GM21529 (cell line): ENCODE measurements around the gene TBC1D22A.

Experiments
- ATAC-seq: cut with Tn5 transposase; IDR thresholded peaks from one replicate; pipeline ENCODE4 v1.9.1; 2021; ENCODE audit not compliant: unreplicated experiment

The TBC1D22A gene

DNA sequence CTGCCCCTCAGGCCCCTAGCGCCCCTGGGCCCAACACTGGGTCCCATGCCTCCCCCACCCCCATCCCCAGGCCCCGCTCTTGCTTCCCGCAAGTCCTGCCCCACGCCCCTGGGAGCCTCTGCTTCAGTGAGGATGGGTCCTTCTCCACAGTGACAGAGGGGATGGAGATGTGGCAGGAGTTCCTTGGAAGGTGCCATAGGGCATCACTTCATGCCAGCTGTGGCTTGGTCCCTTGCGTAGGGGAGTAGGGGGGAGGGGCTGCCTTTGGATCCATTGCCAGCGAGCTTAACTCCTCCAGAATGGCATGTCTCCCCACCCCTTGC lies 9.5 kb upstream of the TBC1D22A start:
- no peak for ATAC-seq

DNA sequence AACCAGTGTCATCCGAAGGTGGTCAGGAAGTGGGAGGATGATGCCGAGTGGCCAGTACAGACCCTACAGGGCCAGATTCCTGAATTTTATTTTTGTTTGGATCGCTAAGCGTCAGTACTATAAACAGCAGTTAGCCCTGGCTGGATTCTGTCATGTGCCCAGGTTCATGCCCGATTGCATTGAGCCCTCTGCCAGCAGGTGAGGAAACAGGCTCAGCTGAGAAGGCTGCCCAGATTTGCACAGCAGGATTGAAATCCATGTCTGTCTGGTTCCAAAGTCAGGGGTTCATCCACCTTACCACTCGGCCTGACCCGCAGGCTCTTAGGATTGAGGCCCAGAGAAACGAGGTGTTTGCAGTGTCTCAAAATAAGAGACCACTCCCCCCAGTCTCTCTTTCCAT lies 9.1 kb upstream of the TBC1D22A start:
- ATAC-seq = no peak

DNA sequence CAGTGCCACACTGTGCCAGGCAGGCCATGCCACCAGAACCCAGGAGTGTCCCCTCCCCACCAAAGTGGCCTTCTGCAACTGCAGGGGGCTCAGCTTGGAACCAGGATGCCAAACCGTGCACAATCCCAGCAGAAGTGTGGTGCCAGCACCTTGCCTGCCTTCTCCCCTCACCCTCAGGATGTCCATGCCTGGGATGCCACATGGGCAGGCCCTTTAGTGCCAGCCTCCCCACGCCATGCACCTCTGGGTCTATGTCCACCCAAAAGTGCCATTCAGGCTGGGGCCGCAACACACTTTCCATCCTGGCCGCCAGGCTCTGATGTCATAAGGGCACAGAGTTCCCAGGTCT lies 8.7 kb upstream of the TBC1D22A start:
- ATAC-seq = no peak

DNA sequence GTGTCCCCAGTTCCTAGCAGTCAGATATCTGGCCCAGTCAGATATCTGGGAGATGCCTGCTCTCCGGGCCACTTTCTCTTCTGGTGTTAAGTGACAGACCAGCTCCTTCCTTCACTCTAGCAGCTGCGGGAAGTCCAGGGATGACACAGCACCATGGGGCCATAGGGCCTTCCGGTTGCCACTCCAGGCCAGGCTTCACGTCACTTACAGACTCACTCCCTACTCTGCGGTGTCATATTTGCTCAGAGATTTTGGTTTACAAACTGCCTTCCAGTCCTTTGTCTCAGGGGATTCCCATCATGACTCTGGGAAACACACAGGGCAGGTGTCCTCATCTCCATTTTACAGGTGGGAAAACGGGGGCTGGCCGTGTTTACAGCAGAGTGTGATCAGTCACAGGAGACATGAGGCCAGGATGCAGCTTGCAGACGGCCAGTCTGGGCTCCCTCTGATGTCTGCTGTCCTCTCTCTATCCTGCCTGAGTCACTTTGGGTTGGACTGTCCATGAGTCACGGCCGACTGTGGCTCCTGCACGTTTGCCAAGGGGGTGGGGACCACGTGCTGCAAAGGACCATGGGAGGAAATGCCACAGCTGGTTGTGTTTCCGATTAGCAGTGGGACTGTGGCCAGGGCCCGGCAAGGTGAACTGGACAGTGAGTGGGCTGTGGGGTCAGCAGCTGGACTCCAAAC lies 8.2 kb upstream of the TBC1D22A start:
- ATAC-seq = no peak

DNA sequence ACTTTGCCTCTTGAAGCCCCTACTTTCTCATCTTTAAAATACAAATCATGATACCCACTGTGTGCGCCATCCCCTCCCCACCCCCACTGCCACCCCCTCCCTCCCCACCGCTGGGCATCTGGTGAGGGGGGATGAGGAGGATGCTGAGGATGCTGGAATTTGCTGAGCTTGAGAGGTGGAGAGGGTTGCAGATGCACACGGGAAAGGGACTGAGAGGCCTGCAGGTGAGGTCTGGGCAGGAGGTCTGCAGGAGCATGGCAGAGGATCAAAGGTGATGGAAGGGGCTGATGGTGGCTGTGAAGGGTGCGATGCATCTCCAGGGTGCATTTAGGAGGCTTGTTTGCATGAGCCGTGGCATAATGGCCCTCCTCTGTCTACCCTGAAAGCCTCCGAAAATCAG lies 7.6 kb upstream of the TBC1D22A start:
- no peak for ATAC-seq

DNA sequence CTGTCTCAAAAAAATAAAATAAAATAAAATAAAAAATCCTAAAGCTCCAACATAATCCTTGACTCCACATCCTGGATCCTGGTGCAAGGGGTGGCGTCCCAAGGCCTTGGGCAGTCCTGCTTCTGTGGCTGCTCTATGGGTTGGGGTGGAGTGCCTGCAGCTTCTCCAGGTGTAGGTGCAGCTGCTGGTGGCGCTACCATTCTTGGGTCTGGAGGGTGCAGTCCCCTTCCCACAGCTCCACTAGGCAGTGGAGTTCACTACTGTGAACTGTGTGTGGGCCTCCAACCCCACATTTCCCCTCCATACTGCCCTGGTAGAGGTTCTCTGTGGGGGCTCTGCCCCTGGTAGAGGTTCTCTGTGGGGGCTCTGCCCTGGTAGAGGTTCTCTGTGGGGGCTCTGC lies 6.9 kb upstream of the TBC1D22A start:
- ATAC-seq = no peak

DNA sequence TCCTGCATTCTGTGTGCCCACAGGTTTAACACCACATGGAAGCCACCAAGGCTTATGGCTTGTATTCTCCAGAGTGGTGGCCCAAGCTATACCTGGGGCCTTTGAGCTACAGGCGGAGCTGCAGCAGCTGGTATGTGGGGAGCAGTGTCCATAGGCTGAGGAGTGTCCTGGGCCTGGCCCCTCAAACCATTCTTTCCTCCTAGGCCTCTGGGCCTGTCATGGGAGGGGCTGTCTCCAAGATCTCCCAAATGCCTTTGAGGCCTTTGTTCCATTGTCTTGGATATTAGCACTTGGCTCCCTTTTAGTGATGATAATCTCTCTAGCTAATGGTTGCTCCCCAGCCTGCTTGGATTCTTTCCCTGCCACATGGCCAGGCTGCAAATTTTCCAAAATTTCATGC lies 6.4 kb upstream of the TBC1D22A start:
- ATAC-seq = no peak

DNA sequence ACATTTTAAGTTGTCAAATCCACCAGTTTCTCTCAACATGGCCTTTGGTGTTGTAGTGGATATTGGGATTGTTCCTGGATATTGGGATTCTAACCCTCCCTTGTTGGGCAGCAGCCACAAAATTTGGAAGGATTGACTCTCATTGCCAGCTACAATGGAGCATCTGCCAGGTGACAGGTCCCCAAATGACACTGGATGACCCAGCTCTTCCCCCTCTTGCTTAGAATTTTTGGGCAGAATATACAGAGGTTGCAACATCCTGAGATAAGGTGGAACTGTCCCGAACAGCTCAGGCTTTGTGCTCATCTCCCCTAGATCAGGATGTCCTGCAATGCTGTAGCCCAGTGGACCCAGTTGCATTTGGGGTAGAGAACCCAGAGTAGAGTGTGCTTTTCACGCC lies 5.3 kb upstream of the TBC1D22A start:
- no peak for ATAC-seq

DNA sequence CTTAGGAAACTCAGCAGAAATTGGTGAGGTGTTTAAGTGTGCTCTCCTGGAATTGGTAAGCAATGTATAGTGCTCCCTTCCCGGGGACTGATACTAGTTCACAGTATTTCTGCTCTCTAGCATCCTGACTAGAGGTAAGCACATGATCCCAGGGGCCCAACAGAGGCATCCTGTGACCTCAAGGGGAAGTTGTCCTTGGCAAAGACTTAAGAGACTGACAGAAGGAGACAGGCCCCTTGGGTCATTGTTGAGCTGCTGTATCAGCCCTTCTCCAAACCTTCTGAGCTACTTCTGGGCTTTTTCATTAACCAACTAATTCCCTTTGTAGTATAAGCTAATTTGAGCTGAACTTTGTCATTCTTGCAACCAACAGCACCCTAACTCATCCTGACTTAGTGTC lies 4.3 kb upstream of the TBC1D22A start:
- no peak for ATAC-seq

DNA sequence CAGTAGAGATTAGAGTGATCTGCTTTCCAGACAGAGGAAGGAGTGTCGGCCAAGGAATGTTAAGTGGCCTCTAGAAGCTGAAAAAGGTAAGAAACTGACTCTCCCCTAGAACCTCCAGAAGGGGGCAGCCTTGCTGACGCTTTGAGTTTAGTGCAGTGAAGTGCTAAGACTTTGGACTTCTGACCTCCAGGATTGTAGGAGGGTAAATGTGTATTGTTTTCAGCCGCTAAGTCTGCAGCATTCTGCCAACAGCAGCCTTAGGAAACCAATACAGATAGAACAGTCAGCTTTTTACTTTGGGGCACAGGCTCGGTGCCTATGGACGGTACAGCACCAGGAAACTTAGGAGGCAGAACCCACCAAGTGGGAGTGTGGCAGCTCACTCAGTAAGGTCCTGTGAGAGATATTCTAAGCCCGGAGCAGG lies 3.6 kb upstream of the TBC1D22A start:
- no peak for ATAC-seq

DNA sequence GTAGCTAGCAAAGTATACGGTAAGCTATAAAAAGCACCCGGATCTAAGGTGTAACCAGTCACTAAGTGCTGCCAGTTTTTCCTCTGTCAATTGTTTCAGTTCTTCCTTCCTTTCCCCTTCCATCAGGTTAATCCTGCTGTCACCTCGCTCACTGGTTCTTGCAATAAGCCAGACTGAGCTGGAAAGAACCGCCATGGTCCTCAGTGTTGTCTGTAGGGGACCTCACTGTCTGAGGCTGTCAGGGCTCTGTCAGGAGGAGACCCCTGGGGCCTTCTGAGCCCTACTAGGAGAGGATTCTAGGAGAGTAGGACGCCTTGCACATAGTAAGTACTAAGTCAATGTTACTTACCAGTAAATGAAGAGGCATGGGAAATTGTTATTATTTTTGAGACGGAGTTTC lies 1.4 kb upstream of the TBC1D22A start:
- no peak for ATAC-seq

DNA sequence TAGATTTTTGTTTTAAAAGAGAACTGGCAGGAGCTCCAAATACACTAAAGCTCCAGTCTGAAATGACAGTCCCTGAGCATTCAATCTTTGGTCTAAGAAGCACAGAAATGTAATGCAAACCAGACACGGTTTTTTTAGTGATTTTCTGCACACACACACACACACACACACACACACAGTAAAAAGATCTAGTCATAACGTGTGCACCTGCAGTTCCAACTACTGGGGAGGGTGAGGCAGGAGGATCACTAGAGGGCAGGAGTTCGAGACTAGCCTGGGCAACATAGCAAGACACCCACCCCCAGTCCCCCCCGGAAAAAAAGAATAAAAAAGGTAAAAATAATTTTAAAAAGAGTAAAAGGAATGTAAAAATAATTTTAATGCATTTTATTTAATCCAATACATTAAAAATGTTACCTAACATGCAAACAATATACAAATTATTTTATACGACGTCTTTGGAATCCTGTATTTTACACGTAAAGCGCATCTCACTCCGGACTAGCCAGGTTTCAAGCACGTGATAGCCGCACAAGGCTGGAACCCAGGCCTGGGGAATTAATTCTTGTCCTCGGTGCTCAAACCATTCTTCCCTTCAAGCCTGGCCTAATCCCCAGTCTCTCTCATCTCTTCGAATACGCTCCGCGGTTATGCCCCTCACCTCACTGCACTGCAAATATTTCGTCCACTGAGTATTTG lies 762 bp upstream of the TBC1D22A start:
- ATAC-seq = no peak

DNA sequence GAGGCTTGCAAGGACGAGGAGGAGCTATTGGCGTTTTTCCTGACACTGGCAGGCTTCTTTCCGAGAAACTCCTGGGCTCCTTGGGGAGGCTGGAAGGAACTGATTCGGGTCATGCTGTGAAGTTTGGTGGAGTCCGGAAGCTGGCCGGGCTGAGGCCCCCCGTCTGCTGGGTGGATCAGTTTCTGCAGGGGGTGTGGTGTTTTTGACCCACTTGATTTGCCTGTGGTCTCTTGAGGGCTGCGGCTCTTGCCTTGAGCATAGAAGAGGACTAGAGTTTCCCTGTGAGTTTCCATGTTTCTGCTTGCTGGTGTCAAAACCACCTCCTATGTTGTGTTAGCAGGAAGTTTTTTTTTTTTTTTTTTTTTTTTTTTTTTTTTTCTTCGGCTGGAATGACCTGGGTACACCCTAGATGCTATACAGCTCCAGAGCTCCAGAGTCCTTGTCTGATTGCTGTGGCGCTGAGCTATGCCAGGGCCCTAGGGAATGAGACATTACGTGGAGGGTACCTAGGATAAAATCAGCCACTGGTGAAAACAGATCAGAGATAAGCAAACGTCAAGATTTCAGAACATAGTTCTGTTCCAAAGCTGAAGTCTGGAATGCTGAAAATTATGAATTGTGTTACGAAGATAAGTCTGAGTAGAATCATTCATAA lies 728 bp downstream of the TBC1D22A start:
- peak; percentile 60 for ATAC-seq

DNA sequence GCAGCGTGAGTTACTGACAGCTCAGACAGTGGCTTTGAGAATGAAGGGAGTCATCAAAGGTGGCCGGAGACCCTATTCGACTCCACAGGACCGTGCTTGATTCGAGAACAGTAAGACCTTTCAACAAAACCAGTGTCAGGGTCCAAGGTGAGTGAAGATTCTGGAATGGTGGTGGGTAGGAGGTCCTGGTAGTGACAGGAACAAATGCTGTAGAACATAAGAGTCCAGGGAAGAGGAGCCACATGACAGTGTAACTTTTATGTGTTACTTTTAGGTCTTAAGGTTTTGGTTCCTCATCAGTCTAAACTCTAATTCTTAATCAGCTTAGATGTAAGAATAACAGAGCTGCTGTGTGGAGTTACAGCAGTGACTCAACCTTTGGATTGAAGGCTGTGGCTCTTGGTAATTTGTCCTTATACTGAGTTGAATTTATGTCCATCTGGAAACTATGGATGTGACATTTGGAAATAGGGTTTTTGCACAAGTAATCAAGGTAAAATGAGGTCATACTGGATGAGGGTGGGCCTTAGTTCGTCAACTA lies 1.8 kb downstream of the TBC1D22A start:
- ATAC-seq = no peak

DNA sequence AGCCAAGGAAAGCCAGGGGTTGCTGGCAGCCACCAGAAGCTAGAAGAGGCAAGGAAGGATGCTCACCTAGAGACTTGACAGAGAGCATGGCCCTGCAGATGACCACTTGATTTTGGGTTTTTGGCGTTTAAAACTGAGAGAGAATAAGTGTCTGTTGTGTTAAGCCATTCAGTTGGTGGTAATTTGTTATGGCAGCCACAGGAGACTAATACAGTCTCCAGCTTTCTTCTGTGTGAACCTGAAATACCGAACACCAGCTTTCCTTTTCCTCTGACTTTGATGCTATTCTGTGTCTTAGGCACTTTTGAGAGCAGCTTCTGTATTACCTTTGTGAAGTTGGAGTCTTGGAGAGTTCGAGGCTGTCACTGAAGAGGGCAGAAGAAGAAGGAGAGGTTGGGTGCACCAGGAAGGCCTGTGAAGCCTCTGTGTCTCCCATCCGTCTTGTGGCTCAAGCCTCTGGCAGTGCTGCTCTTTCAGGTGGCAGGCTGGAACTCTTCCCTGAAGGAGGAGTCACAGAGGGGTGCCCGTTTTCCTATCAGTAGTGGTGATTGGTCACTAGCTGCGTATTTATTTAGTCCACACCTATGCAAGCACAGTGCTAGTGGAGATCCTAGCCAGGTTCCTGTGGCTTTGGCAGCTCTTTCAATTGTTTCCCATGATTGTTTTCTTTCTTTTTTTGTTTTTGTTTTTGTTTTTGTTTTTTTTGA lies 2.5 kb downstream of the TBC1D22A start:
- no peak for ATAC-seq

DNA sequence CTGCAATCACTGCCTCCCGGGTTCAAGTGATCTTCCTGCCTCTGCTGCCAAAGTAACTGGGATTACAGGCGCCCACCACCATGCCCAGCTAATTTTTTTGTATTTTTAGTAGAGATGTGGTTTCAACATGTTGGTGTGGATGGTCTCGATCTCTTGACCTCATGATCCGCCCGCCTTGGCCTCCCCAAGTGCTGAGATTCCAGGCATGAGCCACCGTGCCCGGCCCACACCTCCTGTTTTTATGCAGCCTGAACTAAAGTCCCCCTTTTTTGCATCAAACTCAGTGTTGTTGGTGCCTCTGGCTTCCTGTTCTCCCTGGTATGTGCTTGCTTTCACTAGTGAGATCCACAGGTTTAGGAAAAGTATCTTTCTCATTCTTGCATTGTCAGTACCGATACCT lies 4.2 kb downstream of the TBC1D22A start:
- ATAC-seq = no peak

DNA sequence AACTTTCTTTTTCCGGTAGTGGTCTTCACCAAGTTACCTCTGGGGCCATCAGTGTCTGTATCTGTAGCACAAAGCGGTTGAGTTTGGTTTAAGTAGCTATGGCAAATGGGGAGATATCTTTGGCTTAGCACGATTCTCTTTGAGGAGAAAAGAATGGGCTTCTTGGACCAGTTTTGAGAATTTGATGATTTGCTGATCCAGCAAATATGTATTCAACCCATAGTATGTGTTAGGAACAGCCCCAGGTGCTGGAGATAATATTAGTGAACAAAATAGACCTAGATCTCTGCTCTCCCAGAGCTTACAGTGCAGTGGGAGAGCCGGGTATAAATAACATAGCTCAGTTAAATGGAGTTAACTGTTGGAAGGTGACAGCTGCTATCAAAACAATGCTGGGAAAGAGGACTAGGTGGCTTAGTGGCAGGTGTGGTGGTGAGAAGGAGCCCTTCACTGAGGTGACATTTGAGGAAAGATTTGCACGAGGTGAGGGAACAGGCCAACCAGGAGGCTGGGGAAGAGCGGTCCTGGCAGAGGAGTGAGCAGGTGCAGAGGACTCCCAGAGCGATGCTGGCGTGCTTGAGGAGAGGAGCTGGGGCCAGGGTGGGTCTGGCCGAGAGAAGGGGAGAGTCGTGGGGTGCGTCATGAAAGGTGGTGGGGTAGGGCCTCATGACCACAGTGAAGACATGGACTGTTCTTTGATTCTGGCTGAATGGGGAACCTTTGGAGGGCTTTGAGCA lies 5.0 kb downstream of the TBC1D22A start:
- ATAC-seq = no peak

DNA sequence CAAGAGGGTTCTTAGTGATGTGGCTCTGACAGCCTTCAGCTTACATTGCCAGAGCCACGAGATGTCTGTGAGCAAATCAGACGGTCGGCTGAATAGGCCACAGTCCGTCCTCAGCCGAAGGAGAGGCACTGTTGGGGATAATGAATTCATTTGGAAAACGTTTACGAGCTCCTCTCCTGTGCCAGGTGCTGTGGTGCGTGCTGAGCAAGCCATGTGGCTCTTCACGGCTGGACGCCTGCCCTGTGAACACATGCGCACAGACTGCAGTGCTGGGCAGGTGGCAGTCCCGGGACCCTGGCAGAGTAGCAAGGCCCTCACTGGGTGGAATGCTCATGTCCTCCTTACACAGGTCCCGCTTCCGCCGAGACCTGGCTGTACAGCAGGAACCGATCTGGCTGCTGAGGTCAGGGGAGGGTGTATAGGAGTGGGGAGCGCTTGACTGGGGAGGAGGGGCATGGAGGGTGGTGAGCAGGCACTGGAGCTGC lies 6.8 kb downstream of the TBC1D22A start:
- ATAC-seq = peak; percentile 33

DNA sequence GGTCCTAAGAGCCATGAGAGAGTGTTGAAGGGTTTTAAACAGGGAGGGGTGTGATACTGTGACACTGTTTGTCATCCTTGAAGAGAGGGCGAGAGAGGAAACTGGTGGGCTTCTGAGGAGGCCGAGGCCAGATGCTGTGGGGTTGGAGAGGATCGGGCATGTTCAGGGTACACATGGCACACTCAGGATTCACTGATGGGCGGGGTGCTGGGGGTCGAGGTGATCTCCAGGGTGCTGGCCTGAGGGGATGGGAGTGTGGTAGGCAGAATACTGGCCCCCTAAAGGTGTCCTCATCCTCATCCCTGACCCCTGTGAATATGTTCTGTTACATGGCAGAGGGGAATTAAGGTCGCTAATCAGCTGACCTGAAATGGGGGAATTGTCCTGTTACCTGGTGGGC lies 7.3 kb downstream of the TBC1D22A start:
- ATAC-seq = no peak

DNA sequence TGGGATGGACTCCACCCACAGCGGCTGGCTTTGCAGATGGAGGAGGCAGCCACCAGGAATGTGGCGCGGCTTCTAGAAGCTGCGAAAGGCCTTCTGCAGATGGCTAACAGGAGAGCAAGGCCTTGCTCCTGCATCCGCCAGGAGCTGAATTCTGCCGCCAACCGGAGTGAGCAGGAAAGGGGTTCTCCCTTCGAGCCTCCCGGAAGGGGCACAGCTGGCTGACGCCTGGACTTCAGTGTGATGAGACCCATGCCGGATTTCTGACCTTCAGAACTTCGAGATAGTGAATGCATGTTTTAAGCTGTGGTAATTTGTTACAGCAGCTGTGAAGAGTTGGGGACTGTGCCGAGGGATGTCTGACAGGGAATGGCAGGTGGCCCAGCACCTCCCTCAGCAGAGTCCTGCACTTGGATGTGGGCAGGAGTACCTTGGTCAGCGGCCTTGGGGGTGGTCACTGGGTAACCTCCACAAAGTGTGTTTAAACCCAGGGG lies 7.7 kb downstream of the TBC1D22A start:
- ATAC-seq = no peak

DNA sequence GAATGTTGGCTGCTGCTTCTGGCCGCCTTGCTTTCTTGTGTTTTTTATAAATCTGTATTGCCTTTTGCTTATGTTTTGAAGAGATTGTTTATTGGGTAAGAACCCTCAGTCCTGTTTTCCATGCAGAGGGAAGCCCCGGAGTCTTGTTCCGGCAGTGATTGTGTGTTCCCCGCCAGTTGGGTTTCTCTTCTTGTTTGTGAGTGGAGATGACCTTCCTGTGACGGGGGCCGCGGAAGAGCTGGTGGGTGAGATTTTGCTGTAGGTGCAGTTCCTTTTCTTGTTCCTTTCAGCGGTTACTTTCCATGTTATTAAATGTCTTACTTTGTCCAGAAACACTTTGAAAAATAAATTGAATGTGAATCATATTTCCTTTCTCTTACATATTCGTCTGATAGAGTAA lies 8.3 kb downstream of the TBC1D22A start:
- ATAC-seq = no peak
